GM12872 (cell line): ENCODE measurements around the gene NCAM2.

Experiments
- TF ChIP-seq, protein P1 (sequence below): IDR thresholded peaks from 3 replicates; pipeline ENCODE4 v1.5.1; 2011; ENCODE audit warnings: low read depth, mild to moderate bottlenecking, low read length, moderate library complexity; ENCODE audit not compliant: insufficient read depth

NCAM2 gene

DNA sequence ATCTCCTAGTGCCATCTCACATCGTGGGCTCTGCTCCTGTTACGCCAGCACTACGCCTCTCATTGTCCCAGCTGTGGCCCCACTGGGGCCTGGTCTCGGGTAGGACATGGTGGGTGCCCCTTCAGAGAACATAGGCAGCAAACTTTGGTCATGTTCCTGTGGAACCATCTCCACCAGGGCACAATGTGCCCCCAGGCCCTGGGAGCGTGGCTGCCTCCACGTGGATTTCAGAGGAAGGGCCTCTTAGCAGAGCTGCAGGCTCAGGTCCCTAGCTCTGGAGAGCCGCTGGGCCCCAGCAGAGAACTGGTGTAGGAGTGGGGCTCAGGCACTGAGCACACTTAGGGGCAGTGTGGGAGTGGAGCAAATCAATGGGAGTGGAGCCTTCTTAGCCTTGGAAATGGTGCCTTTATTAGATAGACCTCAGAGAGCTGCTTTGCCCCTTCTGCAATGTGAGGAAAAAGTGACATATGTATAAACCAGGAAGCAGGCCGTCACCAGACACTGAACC is 460.0 kb downstream of the NCAM2 start:
- TF ChIP-seq, protein P1, sequence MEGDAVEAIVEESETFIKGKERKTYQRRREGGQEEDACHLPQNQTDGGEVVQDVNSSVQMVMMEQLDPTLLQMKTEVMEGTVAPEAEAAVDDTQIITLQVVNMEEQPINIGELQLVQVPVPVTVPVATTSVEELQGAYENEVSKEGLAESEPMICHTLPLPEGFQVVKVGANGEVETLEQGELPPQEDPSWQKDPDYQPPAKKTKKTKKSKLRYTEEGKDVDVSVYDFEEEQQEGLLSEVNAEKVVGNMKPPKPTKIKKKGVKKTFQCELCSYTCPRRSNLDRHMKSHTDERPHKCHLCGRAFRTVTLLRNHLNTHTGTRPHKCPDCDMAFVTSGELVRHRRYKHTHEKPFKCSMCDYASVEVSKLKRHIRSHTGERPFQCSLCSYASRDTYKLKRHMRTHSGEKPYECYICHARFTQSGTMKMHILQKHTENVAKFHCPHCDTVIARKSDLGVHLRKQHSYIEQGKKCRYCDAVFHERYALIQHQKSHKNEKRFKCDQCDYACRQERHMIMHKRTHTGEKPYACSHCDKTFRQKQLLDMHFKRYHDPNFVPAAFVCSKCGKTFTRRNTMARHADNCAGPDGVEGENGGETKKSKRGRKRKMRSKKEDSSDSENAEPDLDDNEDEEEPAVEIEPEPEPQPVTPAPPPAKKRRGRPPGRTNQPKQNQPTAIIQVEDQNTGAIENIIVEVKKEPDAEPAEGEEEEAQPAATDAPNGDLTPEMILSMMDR = no peak

DNA sequence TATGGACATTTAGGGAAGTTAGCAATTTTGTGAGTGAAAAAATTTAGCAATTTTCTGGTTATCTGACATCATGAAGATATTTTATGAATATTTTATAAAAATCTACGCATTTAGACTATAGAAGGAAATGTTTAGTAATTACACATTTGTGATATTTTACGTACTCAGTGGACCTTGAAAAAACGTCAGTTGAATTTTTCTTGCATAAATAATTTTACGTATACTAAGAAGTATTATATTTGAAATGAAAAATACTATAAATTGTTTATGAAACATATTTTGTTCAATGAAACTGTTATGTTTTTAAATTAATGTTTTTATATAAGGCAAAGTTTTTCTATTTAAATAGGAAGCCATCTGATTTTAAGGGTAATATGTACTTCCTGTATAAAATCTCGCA is 462.8 kb downstream of the NCAM2 start:
- TF ChIP-seq, protein P1 = no peak

DNA sequence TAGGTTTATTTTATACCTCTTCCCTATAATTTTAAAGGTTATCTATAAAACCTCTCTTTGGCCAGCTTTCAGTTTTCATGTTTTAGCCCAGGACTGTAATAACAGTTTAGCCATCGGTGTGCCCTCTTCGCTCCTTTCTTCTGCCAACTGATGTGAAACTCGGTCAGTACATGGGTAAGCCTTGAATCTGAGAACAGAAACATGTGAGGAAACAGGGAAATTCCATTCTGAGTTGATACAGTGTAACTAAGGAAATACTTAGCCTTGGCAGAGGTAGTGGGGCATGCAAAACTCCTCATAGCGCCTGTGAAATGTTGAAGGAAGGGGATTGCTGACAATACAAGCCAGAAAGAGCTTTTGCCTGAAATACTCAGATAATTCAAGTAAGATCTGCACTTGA is 465.2 kb downstream of the NCAM2 start:
- TF ChIP-seq, protein P1 = no peak

DNA sequence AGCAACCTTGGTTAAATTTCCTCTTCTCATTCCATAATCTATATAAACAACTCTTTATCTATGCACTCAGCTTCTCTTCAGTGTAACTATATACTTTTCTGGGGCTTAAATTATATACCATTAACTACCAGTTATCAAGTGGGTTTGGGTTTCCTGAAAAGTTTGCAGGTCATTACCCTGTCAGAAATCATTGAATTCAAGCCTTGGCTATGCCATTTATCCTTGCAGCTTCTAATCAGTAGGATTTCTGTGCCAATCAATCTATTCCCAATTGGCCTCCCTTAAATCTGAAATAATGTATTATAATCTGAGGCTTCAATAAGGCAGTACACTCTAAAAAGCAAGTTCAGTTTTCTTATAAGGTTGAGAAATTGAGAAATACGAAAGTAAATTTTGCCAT is 466.5 kb downstream of the NCAM2 start:
- TF ChIP-seq, protein P1 = no peak

DNA sequence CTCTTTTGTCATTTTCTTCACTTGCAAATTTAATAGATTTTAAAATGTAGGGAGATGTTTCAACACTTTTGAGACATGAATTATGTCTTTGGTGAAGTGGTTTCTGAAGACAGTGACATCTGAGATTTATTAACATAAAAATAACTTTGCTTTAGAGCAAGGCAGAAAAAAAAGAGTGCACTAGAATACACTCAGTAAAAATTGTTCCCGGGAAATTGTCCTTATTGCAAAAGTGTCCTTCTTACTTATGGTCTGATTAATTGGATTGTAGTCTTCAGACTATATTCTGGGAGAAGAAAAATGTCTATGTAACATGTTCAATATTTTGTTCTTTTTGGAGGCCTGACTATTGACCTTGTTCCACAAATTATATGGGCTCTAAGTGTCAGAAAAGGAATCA is 468.5 kb downstream of the NCAM2 start:
- TF ChIP-seq, protein P1 = no peak

DNA sequence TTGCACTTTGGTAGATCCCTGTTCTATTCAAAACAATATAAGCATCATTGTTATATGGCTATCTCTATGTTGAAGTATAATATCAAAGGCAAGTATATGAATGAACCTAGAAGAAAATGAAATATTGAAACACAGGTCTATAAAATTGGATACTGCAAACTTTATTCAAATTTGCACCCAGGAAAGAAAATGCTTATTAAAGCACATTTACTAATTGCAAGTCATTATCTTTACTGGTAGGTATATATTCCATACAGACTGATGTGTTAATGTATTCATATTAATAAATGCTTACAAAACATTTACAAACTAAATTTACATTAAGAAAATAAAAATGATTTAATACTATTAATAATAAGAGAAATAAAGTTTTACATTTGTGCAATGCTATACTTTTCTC is 469.8 kb downstream of the NCAM2 start:
- TF ChIP-seq, protein P1 = no peak

DNA sequence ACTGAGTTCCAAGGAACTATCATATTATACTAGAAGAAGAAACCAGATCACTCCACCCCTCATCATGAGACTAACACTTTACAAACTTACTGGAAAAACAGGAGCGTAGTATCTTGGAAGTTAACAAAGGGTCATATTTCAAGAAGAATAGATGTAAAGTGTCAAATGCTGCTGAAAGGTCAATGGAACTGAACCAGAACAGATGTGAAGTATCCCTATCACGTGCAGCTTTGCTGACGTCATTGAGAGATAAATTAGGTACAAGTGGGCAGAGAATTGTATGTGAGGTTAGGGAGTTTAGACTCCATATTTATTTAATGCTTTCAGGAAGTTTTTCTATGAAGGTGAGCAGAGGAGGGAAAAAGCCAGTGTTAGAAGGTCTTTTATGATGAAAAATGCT is 483.0 kb downstream of the NCAM2 start:
- TF ChIP-seq, protein P1 = no peak
